PC-3 (cell line): ENCODE results near the gene F8A2. TPM values are rescaled to one million over a fixed set of nuclear protein-coding genes. Genes with fewer than 3 reads are reported as not detected.

Experiments used
- ATAC-seq: fragments of 200-7000 bp; cut with Tn5 transposase; 2 replicates; pipeline ENCODE4 v1.9.1; 2020; ENCODE audit warnings: mild to moderate bottlenecking, moderate library complexity
- BruUV-seq: library from RNA; stranded (reverse); fragments of 400-500 nt; replicated peaks from 2 replicates; lab custom pipeline; 2021; lab: Mats Ljungman, UMichigan
- CTCF ChIA-PET: fragments of 300-600 bp; sonication (Branson Sonifier 250); formaldehyde crosslinking; loops from one replicate; lab custom pipeline; 2022; ENCODE audit warnings: antibody characterized with exemption; lab: Charles Lee
- POLR2A ChIA-PET: fragments of 300-600 bp; sonication (Branson Sonifier 250); formaldehyde crosslinking; loops from one replicate; lab custom pipeline; 2022; ENCODE audit warnings: antibody characterized with exemption; ENCODE audit not compliant: unreplicated experiment; lab: Charles Lee
- DNase-seq: peaks from one replicate; pipeline ENCODE4 v3.0.0-alpha.2; 2015
- H2AFZ ChIP-seq: fragments of 300-600 bp; sonication (generic); 2 replicates; pipeline ENCODE4 v1.6.0; 2016; ENCODE audit warnings: antibody characterized with exemption, low read length
- H3F3A ChIP-seq: fragments of 300-600 bp; sonication (generic); one replicate; pipeline ENCODE4 v1.6.0; 2017; ENCODE audit warnings: antibody characterized with exemption, low read length, control low read depth, mild to moderate bottlenecking; ENCODE audit not compliant: unreplicated experiment
- H3K27ac ChIP-seq: fragments of 300-600 bp; sonication (generic); 2 replicates; pipeline ENCODE4 v1.5.1; 2016; ENCODE audit warnings: mild to moderate bottlenecking, low read length
- H3K27me3 ChIP-seq: fragments of 300-600 bp; sonication (generic); 2 replicates; pipeline ENCODE4 v1.6.1; 2016; ENCODE audit warnings: low read length, mixed read lengths
- H3K36me3 ChIP-seq: fragments of 300-600 bp; sonication (generic); 2 replicates; pipeline ENCODE4 v1.6.1; 2016; ENCODE audit warnings: low read depth, mixed run types, low read length, mixed read lengths
- H3K4me1 ChIP-seq: fragments of 300-600 bp; sonication (generic); 2 replicates; pipeline ENCODE4 v1.5.1; 2016; ENCODE audit warnings: low read length; ENCODE audit not compliant: insufficient read depth
- H3K4me2 ChIP-seq: fragments of 300-600 bp; sonication (generic); 2 replicates; pipeline ENCODE4 v1.6.0; 2016; ENCODE audit warnings: low read length
- H3K4me3 ChIP-seq: fragments of 300-600 bp; sonication (generic); 2 replicates; pipeline ENCODE4 v1.5.1; 2016; ENCODE audit warnings: mild to moderate bottlenecking, low read length, mixed read lengths
- H3K79me2 ChIP-seq: fragments of 300-600 bp; sonication (generic); 2 replicates; pipeline ENCODE4 v1.6.1; 2017; ENCODE audit warnings: low read length, mixed read lengths
- H3K9ac ChIP-seq: fragments of 300-600 bp; sonication (generic); 2 replicates; pipeline ENCODE4 v1.6.0; 2016; ENCODE audit warnings: mild to moderate bottlenecking, low read length
- H3K9me2 ChIP-seq: fragments of 300-600 bp; sonication (generic); replicated peaks from 2 replicates; pipeline ENCODE4 v1.6.1; 2016; ENCODE audit warnings: mixed run types, low read length, mixed read lengths
- H3K9me3 ChIP-seq: fragments of 300-600 bp; sonication (generic); 2 replicates; pipeline ENCODE4 v1.6.1; 2016; ENCODE audit warnings: low read length, mixed read lengths
- H4K20me1 ChIP-seq: fragments of 300-600 bp; sonication (generic); 2 replicates; pipeline ENCODE4 v1.6.1; 2016; ENCODE audit warnings: low read length, mixed read lengths
- CTCF ChIP-seq: fragments of 300-600 bp; sonication (generic); conservative IDR thresholded peaks from 2 replicates; pipeline ENCODE4 v1.5.1; 2017; ENCODE audit warnings: antibody characterized with exemption, low read depth, mild to moderate bottlenecking, low read length
- EZH2 ChIP-seq: fragments of 300-600 bp; sonication (generic); IDR thresholded peaks from one replicate; pipeline ENCODE4 v1.6.1; 2017; ENCODE audit warnings: antibody characterized with exemption, mild to moderate bottlenecking, low read length; ENCODE audit not compliant: unreplicated experiment
- EZH2phosphoT487 ChIP-seq: fragments of 300-600 bp; sonication (generic); IDR thresholded peaks from 2 replicates; pipeline ENCODE4 v1.6.1; 2018; ENCODE audit warnings: mild to moderate bottlenecking, antibody characterized with exemption, low read length, borderline replicate concordance
- intact Hi-C: fragments of 100-400 bp; cut with micrococcal nuclease; formaldehyde crosslinking; loops from 2 replicates; pipeline ENCODE4 v1.9.0; 2023
- microRNA-seq: library from miRNA; unstranded; fragments of <30 nt; microRNA quantifications from one replicate; pipeline ENCODE4 v1.1.0, GENCODE V29; 2020; ENCODE audit not compliant: unreplicated experiment
- total RNA-seq: library from RNA; depleted of rRNA; stranded (reverse); fragments of >200 nt; gene quantifications from 2 replicates; pipeline ENCODE4 v1.2.3, GENCODE V29; 2014; rRNA removed

The F8A2 gene
- total RNA-seq, 1 experiment from 2014 or later = not detected

GRCh38 chrX:155417769-155418168 lies 35.9 kb downstream of the F8A2 start:
- no peak for ATAC-seq
- intact Hi-C loops = no loop called here
- Histone ChIP-seq H3K4me2 (no peak overlapping the region), H3F3A (no peaks in the 10 kb centered on the region), H3K9me3 (no peaks in the 10 kb centered on the region), H3K27ac (no peak overlapping the region), H3K4me3 (no peak overlapping the region), H3K79me2 (no peaks in the 10 kb centered on the region), H3K36me3 (no peaks in the 10 kb centered on the region), H3K27me3 (no peaks in the 10 kb centered on the region), H4K20me1 (no peaks in the 10 kb centered on the region), H3K9me2 (no peaks in the 10 kb centered on the region), H2AFZ (no peak overlapping the region), H3K4me1 (no peaks in the 10 kb centered on the region), H3K9ac (no peak overlapping the region)
- no peak for DNase-seq
- ChIA-PET CTCF (no interaction called here), POLR2A (no interaction called here)
- no TSS peak for BruUV-seq
- TF ChIP-seq CTCF = no peak
- no peak for TF ChIP-seq EZH2
- TF ChIP-seq EZH2phosphoT487 = no peak

Small RNA genes lying within 50 kb of the gene (microRNA-seq; reads per million reads assigned to microRNA genes)
- not detected for gene MIR1184-2

Other genes with a start within 250 kb of the F8A2 start
- 80.6 and 86.2 TPM in 2 replicates for gene VBP1, start 165.6 kb upstream of the F8A2 start, total RNA-seq
- gene RAB39B, start 117.6 kb upstream of the F8A2 start, total RNA-seq = 0.04 TPM in 1 of 2 replicates, not detected in the other
- gene CLIC2, start 47.5 kb upstream of the F8A2 start, total RNA-seq = not detected in 2 replicates
- 0.07 and 2.2 TPM in 2 replicates for gene F8A3, start 76.5 kb downstream of the F8A2 start, total RNA-seq
- gene SPRY3, start 230.5 kb downstream of the F8A2 start, total RNA-seq = not detected in 2 replicates
- gene TMLHE, start 230.9 kb downstream of the F8A2 start, total RNA-seq = not detected in 2 replicates